Measurements from ENCODE around the gene APOC3. TPM values are rescaled to one million over a fixed set of nuclear protein-coding genes. Genes with fewer than 3 reads are reported as not detected.
A peak's percentile ranks its signal among the peaks of the same experiment; 100 is the strongest.

The APOC3 gene
- total RNA-seq, 2 donors from 2014 or later, result 5.7 TPM; not detected in 1

DNA sequence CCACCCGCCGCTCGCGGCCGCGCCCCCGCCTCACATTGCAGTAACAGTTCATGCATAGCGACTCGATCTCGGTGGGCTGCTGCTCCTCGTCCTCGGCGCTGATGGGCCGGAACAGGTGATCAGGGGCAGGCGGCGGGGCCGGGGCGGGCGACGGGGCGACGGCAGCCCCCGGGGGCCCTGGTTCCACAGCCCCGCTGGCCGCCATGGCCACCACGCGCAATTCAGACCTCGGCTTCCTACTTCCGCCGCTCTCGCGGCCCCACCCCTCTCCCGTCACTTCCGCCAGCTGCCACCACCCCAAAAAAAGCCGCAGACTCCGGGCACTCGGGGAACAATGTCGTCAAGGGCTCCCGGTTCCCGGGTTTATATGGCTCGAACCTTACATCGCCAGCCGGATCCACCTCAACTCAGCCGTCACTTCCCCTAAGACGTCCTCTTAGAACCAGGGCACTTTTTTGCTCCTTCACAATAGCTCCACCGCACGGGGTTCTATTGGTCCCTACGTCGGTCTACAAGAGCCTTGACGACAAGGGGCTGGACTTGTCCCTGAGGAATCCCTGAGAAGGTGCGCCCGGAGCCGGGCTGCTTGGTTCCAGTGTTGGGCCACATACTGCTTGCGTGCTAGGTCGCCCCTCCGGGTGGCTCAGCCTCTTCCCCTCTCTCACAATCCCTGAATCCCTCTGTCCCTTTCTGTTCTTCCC lies 41.8 kb upstream of the APOC3 start, which contains the start of gene ZPR1:
TSS of gene ZPR1 (minus strand) at position 238 of the 701 bp plus-strand sequence. CDS start at position 205, 33 bp downstream.
- Histone ChIP-seq H3K4me3 (peak within 1 kb of the TSS; percentile 87), H3K9me3 (no peaks in the 10 kb centered on the region), H3K9ac (ENCODE audit: low read depth in 2 of 2, low read length in 2 of 2) (peak within 1 kb of the TSS; percentile 79), H3K27ac (peak within 1 kb of the TSS; percentile 53), H3K27me3 (no peaks in the 10 kb centered on the region), H3K4me1 (peaks cover 6% of the 10 kb centered on the region), H3K36me3 (peaks cover 7% of the 10 kb centered on the region)
- TF ChIP-seq, protein P1, sequence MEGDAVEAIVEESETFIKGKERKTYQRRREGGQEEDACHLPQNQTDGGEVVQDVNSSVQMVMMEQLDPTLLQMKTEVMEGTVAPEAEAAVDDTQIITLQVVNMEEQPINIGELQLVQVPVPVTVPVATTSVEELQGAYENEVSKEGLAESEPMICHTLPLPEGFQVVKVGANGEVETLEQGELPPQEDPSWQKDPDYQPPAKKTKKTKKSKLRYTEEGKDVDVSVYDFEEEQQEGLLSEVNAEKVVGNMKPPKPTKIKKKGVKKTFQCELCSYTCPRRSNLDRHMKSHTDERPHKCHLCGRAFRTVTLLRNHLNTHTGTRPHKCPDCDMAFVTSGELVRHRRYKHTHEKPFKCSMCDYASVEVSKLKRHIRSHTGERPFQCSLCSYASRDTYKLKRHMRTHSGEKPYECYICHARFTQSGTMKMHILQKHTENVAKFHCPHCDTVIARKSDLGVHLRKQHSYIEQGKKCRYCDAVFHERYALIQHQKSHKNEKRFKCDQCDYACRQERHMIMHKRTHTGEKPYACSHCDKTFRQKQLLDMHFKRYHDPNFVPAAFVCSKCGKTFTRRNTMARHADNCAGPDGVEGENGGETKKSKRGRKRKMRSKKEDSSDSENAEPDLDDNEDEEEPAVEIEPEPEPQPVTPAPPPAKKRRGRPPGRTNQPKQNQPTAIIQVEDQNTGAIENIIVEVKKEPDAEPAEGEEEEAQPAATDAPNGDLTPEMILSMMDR (IDR thresholded peaks at IDR 0.05), result no peak
- intact Hi-C loops (cut with DNase I), result no loop called here
- peak; percentile 91 for DNase-seq

DNA sequence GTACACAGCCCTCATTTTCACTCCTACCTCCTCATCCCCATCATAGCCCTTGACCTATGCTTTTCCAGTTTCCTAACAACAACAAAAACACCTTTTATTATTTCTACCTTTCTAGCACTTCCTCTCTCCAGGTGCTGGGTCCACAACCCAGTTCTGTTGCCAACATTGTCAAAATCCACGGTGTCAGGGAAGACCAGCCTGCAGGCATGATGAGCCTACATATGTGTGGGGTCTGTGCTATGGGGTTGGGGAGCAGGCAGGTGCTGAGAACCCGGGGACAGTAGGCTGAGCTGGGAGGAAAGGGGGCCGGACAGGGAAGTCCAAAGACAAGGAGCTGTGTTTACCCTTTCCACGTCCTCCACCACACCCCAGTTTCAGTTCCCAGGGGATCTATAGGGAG lies 41.2 kb upstream of the APOC3 start:
- intact Hi-C loops (cut with DNase I), result no loop called here
- Histone ChIP-seq H3K4me1 (peaks cover 6% of the 10 kb centered on the region), H3K9ac (ENCODE audit: low read depth in 2 of 2, low read length in 2 of 2) (peak overlapping the region; percentile 66 to 79), H3K36me3 (peaks cover 7% of the 10 kb centered on the region), H3K4me3 (peak overlapping the region; percentile 87), H3K27me3 (no peaks in the 10 kb centered on the region), H3K27ac (peak overlapping the region; percentile 53), H3K9me3 (no peaks in the 10 kb centered on the region)
- DNase-seq, result no peak
- TF ChIP-seq, protein P1 (IDR thresholded peaks at IDR 0.05), result no peak

DNA sequence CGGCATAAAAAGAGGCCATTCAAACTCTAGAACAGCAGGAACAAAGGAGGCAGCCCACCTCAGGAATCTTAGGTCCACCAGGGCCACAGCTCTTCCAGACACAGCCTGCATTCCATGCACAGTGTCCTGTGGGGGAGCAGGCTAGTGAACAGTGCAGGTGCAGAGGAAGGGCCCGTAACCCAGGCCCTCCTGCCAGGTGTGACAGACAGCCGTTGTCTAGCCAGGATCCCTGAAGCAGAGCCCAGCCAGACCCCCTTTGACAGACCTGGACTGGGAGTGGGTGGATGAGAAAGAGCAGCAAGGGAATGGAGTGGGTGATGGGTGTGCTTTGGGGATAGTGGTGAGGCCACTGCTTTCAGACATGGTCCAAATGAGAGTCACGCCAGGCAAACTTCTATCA lies 40.7 kb upstream of the APOC3 start:
- TF ChIP-seq, protein P1 (IDR thresholded peaks at IDR 0.05), result no peak
- Histone ChIP-seq H3K27me3 (no peaks in the 10 kb centered on the region), H3K4me1 (peaks cover 6% of the 10 kb centered on the region), H3K9ac (ENCODE audit: low read depth in 2 of 2, low read length in 2 of 2) (no peak overlapping the region), H3K9me3 (no peaks in the 10 kb centered on the region), H3K27ac (no peak overlapping the region), H3K4me3 (no peak overlapping the region), H3K36me3 (peaks cover 7% of the 10 kb centered on the region)
- intact Hi-C loops (cut with DNase I), result no loop called here
- no peak for DNase-seq

DNA sequence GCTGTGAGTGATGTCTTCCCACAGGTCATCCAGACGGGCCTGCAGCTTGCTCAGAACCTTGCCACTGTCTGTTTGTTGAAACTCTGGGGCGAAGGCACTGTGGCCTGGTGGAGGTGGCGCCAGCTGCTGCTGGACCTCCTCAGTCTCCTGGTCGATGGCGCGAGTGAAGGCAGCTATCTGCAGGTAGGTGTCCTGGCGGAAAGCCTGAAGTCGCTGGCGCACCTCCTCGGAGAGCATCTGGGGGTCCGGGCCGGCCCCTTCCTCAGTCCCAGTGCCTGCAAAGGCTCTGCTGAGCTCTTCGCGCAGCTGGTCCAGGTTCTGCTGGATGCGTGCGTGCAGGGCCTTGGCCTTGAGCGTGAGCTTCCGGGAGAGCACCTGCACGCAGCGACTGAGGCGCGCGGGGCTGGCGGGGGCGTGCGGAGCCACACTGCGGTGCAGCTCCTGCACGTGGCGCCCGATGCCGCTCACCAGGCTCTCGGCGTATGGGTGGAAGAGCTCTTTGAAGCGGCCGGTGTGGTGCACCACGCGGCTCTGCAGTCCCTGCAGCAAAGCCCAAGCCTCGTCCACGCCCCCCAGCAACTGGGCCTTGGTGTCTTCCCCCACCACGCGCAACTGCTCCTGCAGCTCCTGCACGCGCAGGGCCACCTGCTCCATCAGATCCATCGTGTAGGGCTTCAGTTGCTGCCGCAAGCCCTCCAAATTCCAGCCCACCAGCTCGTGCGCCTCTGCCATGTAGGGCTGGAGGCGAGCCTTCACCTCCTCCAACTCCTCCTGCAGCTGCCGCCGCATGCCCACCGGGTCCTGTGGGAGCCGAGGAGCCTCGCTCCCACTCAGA lies 39.3 kb upstream of the APOC3 start:
- Histone ChIP-seq H3K27me3 (no peaks in the 10 kb centered on the region), H3K36me3 (no peaks in the 10 kb centered on the region), H3K4me1 (peaks cover 6% of the 10 kb centered on the region), H3K9ac (ENCODE audit: low read depth in 2 of 2, low read length in 2 of 2) (no peak overlapping the region), H3K27ac (no peak overlapping the region), H3K4me3 (no peak overlapping the region), H3K9me3 (no peaks in the 10 kb centered on the region)
- TF ChIP-seq, protein P1 (IDR thresholded peaks at IDR 0.05), result no peak
- intact Hi-C loops (cut with DNase I), result loop anchor here (2.0 to 5.0 kb wide), 3 partner anchors 47 to 437 kb away; partner anchors contain the start of gene APOA1
- DNase-seq, result no peak

DNA sequence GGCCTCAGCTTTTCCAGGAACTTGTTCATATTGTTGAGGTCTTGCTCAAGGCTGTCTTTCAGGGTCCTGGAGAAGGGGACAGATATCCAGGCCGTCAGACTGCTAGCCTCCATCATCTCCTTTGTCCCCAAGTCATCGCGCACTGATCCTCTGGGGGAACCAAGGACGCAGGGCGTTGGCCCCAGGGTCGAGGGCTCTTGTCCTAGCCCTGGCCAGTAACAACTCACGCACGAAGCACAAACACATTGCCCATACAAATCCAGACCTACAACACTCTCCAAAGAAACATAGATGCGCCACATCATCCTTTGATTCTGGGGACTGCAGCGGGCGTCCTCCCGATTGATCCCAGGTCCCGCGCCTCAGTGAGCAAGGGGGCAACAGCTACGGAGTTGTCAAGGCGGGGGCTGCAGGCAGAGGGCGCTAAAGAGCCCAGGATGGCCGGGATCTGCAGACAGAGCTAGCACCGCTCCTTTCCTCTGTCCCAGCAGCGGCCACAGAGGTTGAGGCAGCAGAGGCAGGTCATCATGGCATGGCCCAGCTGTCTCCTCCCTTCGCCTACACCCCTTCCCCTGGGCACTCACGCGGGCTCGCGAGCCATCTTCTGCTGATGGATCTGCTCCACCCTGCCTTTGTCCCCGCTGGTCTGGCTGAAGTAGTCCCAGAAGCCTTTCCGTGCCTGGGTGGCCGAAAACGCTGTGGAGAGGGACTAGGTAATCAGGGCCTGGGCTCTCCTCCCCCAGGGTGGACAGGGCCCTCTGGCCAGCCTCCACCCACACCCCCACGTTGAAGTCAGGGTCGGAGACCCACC lies 38.5 kb upstream of the APOC3 start:
- H3K36me3 ChIP-seq, result no peaks in the 10 kb centered on the region
- intact Hi-C loops (cut with DNase I), result loop anchor here (2.0 to 5.0 kb wide), 3 partner anchors 46 to 436 kb away; partner anchors contain the start of gene APOA1
- H3K4me3 ChIP-seq, result no peak overlapping the region
- no peaks in the 10 kb centered on the region for H3K27me3 ChIP-seq
- peak; percentile 77 for DNase-seq
- TF ChIP-seq, protein P1 (IDR thresholded peaks at IDR 0.05), result peak; percentile 89
- H3K4me1 ChIP-seq, result peaks cover 6% of the 10 kb centered on the region
- no peaks in the 10 kb centered on the region for H3K9me3 ChIP-seq
- no peak overlapping the region for H3K27ac ChIP-seq
- H3K9ac ChIP-seq (ENCODE audit: low read depth in 2 of 2, low read length in 2 of 2), result peak overlapping the region in 1 of 2 donors; percentile 61

Data from colonic mucosa (tissue), 4 donors.